ENCODE measurements around the gene HMGN4. TPM values are rescaled to one million over a fixed set of nuclear protein-coding genes. Genes with fewer than 3 reads are reported as not detected.

The HMGN4 gene
- total and polyA plus RNA-seq, 9 of the 15 experiments (the other 6 are each of a cell fraction or from before 2014, with no cell fraction given), result 35.4 to 134 (median 94.1) TPM

DNA sequence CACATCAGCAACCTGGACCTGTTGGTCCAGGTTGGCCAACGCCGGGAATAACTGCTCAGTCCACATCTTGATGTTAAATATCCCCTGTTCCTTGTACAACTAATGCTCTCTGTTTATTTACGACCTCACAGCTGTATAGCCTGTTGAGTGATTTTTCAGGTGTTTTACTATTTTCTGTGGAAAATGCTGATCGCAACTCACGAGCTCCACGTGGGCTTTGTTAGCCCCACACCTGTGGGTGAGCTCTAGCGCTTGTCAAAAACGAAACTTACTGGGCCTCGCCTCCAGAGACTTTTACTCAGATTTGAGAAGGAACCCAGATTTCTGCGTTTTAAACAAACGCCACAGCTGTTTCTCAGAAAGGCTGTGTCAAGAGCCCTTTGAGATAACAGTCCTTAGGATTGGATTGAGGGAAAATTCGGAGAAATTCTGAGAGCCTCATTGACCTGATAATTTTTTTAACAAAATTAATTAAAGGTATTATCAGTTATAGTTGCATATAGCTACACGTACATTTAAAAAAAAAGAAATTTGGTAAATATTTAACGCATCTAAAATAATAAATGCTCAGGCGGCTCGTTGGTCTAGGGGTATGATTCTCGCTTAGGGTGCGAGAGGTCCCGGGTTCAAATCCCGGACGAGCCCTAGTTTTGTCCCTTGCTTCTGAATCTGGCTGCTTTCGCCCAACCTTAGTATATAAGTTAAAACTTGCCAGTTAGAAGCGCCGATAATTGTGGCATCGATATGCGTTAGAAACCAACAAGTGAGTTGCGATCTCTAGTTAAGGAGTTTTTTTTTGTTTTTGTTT, 16.7 kb downstream of the HMGN4 start (continued):
- TF ChIP-seq RBM22 (IDR thresholded peaks at IDR 0.05; ENCODE audit: low read depth, low read length, poor library complexity, severe bottlenecking) (no peak), ZNF785 (CRISPR knock-in tag; IDR thresholded peaks at IDR 0.05) (no peak), SP1 (CRISPR knock-in tag; IDR thresholded peaks at IDR 0.05) (peak; percentile 39; the same call in 1 of the 2 replicates), NR3C1 (CRISPR knock-in tag; IDR thresholded peaks at IDR 0.05) (no peak), YY1 (IDR thresholded peaks at IDR 0.05; ENCODE audit: borderline replicate concordance in 1 of 3, control insufficient read depth in 1 of 3, extremely low read depth in 1 of 3, insufficient read depth in 3 of 3, insufficient read length in 1 of 3, insufficient replicate concordance in 2 of 3, low read depth in 1 of 3, low read length in 2 of 3) (no peak), RBM34 (IDR thresholded peaks at IDR 0.05; ENCODE audit: borderline replicate concordance, insufficient read depth, low read length) (no peak), GATAD2B (IDR thresholded peaks at IDR 0.05; ENCODE audit: borderline replicate concordance) (peak; percentile 49; the same call in 1 of the 2 replicates), SIX5 (IDR thresholded peaks at IDR 0.05; ENCODE audit: borderline replicate concordance in 1 of 2, insufficient read depth in 1 of 2, low read depth in 1 of 2, low read length in 2 of 2) (no peak), TRIM24 (IDR thresholded peaks at IDR 0.05) (peak in 1 of 2 experiments; percentile 46; a peak in 1 of 4 replicates)
- TF ChIP-seq, protein P1, sequence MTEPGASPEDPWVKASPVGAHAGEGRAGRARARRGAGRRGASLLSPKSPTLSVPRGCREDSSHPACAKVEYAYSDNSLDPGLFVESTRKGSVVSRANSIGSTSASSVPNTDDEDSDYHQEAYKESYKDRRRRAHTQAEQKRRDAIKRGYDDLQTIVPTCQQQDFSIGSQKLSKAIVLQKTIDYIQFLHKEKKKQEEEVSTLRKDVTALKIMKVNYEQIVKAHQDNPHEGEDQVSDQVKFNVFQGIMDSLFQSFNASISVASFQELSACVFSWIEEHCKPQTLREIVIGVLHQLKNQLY (CRISPR knock-in tag; conservative IDR thresholded peaks at IDR 0.05), result 0 out of 4 replicates have a peak, but pooled peaks of 1 of the 2 experiments have one; percentile 22
- TF ChIP-seq, protein P2, sequence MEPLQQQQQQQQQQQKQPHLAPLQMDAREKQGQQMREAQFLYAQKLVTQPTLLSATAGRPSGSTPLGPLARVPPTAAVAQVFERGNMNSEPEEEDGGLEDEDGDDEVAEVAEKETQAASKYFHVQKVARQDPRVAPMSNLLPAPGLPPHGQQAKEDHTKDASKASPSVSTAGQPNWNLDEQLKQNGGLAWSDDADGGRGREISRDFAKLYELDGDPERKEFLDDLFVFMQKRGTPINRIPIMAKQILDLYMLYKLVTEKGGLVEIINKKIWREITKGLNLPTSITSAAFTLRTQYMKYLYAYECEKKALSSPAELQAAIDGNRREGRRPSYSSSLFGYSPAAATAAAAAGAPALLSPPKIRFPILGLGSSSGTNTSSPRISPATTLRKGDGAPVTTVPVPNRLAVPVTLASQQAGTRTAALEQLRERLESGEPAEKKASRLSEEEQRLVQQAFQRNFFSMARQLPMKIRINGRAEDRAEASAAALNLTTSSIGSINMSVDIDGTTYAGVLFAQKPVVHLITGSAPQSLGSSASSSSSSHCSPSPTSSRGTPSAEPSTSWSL (CRISPR knock-in tag; IDR thresholded peaks at IDR 0.05; ENCODE audit: borderline replicate concordance), result no peak
- TF ChIP-seq, protein P3, sequence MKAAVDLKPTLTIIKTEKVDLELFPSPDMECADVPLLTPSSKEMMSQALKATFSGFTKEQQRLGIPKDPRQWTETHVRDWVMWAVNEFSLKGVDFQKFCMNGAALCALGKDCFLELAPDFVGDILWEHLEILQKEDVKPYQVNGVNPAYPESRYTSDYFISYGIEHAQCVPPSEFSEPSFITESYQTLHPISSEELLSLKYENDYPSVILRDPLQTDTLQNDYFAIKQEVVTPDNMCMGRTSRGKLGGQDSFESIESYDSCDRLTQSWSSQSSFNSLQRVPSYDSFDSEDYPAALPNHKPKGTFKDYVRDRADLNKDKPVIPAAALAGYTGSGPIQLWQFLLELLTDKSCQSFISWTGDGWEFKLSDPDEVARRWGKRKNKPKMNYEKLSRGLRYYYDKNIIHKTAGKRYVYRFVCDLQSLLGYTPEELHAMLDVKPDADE (conservative IDR thresholded peaks at IDR 0.05; ENCODE audit: control insufficient read depth, low read depth, low read length), result 0 out of 2 replicates have a peak, but pooled peaks have one; percentile 72

Measured in K562 (cell line).